Measurements from ENCODE around the gene RSPH6A.

The RSPH6A gene

GRCh38 chr19:45825263-45825605 lies 10.1 kb upstream of the RSPH6A start:
- no peak for DNase-seq (ENCODE audit: low spot score)

DNA sequence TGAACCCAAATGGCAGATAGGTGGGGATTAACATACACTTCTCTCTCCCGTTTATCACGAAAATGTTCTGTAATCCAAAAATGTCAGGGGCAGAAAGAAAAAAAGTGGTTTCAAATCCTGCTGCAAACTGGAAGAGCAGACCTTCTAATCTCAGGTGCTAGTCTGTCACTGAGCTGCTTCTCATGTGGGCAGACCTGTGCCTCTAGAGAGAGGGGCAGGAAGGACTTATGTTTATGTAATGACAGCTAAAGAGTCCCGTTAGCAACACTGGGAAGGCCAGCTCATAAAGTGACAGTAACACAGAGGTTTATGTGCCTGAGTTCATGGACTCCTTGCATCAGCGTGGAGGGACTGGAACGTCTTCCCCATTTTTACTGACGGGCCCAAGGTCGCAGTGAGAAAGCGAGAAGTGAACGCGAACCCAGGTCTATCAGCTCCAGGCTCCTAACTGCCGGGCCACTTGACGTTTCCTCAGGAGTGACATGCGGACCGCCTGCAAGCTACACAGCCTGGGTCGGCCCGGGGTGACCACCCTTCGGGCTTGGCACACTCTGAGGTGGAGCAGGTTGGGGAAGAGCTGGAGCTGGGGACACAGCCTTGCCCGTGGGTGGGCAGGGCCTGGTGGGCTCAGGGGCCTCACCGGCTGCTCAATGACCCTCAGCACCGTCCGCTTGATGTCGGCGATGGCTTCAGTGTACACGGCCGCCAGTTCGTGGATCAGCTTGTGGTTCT lies 9.6 kb upstream of the RSPH6A start:
- no peak for DNase-seq (ENCODE audit: low spot score)

- no peak for DNase-seq (ENCODE audit: low spot score)
Observed at GRCh38 chr19:45824041-45824471, 8.9 kb upstream of the RSPH6A start.

- no peak for DNase-seq (ENCODE audit: low spot score)
Observed at GRCh38 chr19:45823182-45823581, 8.1 kb upstream of the RSPH6A start.

- DNase-seq (ENCODE audit: low spot score): no peak
Observed at GRCh38 chr19:45822716-45823115, 7.6 kb upstream of the RSPH6A start.

- DNase-seq (ENCODE audit: low spot score): no peak
Observed at GRCh38 chr19:45821570-45821969, 6.5 kb upstream of the RSPH6A start.

- no peak for DNase-seq (ENCODE audit: low spot score)
Observed at GRCh38 chr19:45821103-45821521, 6.0 kb upstream of the RSPH6A start.

GRCh38 chr19:45820413-45821102 lies 5.5 kb upstream of the RSPH6A start:
- DNase-seq (ENCODE audit: low spot score): no peak

DNA sequence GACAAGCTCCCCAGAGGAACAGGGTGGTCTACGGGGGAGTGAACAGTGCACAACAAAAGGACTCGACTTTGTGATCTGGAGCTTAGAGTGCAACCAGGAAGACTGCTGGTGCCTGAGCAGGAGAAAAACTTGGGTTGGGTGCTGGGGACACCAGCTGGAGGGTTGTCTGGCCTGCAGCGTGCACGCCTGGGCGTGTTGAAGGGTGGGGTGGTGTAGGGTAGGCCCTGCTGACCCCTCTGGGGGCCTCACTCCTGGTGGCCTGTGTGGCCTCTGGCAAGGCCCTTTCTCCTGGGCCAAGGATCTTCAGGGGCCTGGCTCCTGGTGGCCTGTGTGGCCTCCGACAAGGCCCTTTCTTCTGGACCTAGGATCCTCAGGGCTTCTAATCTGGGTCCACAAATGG lies 4.7 kb upstream of the RSPH6A start:
- no peak for DNase-seq (ENCODE audit: low spot score)

DNA sequence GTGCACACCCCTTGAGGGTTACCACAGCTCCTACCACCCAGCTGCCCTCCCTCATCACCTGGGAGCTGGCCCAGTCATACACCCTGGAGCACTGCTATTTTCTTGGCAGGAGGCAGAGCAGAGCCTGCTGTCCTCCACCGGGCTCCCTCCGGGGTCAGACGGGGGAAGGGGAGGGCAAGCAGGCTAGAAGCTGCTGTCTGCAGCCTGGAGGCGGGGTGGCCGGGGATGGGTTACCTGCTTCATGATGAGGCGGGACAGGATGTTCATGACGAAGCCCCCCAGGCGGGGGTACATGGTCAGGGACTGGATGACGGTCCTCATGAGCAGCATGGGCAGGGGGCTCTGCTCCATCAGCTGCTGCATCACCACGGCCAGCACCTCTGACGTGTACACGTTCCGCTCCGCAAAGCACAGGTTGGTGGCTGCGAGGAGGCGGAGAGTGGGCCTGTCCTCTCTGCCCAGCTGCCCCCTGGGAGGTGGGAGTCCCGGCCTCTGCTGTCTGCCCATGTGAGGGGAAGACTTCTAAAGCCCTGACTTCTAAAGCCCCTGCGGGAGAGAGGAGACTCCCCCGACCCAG lies 2.7 kb upstream of the RSPH6A start:
- DNase-seq (ENCODE audit: low spot score): peak; percentile 70

GRCh38 chr19:45817010-45817724 lies 2.1 kb upstream of the RSPH6A start:
- peak; percentile 99 for DNase-seq (ENCODE audit: low spot score)

- DNase-seq (ENCODE audit: low spot score): no peak
Observed at GRCh38 chr19:45816236-45817009, 1.3 kb upstream of the RSPH6A start.

- DNase-seq (ENCODE audit: low spot score): peak; percentile 80
Observed at GRCh38 chr19:45815481-45816216, 541 bp upstream of the RSPH6A start.

GRCh38 chr19:45814166-45814780 lies 835 bp downstream of the RSPH6A start:
- no peak for DNase-seq (ENCODE audit: low spot score)

- no peak for DNase-seq (ENCODE audit: low spot score)
Observed at GRCh38 chr19:45812297-45812696, 2.8 kb downstream of the RSPH6A start.

DNA sequence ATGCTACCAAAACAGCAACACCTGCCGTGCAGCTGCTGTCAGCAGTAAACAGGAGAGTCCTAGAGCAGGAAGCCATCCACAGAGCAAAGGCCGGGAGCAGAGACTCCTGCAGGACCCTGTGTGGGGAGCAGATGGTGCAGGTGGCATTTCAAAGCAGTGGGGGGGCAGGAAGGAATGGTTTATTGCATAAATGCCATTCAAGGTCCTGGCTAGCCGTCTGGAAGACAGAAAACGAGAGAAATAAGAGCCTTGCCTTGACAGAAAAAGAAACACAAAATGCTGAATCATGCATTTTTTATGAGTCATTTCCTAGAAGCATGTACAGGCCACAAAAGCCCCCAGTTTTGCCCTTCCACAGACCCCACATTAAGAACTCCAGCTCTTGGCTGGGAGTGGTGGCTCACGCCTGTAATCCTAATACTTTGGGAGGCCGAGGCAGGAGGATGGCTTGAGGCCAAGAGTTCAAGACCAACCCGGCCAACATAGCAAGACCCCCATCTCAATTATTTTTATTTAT lies 5.4 kb downstream of the RSPH6A start:
- no peak for DNase-seq (ENCODE audit: low spot score)

- no peak for DNase-seq (ENCODE audit: low spot score)
Observed at GRCh38 chr19:45805719-45806118, 9.4 kb downstream of the RSPH6A start.

DNA sequence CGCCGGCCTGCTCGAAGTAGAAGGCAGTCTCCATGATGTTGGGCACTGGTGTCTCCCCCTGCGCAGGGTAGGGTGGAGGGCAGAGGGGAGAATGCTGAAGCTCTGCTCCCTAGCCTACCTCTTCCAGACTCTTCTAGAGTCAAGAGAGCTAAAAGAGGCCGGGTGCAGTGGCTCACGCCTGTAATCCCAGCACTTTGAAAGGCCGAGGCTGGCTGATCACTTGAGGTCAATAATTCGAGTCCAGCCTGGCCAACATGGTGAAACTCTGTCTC lies 10.2 kb downstream of the RSPH6A start:
- no peak for DNase-seq (ENCODE audit: low spot score)

DNA sequence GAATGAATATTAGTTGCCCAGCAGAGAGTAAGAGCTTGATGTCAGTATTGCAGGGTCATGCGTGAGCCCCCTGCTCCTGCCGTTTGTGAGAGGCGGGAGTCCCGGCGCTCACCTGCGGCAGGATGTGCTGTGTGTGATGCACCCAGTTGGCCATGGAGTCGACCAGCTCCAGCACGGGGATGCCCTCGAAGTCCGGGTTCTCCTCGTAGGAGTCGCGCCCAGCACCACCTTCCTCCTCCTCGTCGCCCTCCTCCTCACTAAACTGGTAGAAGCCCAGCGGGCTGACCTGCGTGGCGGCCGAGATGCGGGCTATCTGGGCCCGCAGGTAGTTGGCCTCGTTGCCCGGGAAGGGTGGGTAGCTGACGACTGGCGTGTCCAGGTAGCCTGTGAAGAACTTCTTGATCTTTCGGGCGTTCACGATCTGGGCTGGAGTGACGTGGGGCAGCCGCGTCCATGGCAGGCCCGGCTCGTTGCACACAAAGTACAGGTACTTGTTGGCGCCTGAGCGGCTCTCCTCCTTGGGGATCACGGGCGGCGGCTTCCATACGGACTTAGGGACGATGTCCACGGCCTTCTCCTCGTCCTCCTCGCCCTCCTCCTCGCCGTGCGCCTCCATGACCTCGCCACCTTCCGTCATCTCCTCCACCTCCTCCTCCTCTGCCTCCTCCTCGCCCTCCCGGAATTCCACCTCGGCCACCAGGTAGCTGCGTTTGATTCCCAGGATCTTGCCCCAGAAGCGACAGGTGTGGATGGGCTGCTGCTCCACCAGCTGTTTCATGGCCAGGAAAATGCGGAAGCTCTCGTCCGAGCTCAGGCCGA lies 10.8 kb downstream of the RSPH6A start:
- DNase-seq (ENCODE audit: low spot score): no peak

DNA sequence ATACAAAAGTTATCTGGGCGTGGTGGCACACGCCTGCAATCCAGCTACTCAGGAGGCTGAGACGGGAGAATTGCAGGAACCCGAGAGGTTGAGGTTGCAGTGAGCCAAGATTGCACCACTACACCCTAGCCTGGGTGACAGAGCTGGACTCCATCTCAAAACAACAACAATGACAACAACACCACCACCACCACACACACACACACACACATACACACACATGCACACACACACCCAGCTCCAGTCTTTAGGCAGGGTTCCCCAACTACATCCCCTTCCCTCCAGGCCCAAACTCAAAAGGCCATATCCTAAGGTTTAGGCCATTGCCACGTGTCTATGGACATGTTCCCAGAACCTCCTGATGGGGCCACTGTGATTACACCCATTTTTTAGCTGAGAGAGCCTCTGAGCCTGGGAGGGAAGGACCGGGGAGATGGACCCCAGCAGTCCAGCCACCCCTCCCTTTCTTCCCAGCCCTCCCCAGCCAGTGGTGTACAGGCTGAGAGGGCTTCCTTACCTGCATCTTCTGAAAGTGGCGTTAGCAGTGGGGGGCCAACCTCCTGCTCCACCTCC lies 13.4 kb downstream of the RSPH6A start:
- DNase-seq (ENCODE audit: low spot score): no peak

Data from ecto neural progenitor cell (in vitro differentiated cells).